ENCODE measurements around the gene FOXL3.

DNA sequence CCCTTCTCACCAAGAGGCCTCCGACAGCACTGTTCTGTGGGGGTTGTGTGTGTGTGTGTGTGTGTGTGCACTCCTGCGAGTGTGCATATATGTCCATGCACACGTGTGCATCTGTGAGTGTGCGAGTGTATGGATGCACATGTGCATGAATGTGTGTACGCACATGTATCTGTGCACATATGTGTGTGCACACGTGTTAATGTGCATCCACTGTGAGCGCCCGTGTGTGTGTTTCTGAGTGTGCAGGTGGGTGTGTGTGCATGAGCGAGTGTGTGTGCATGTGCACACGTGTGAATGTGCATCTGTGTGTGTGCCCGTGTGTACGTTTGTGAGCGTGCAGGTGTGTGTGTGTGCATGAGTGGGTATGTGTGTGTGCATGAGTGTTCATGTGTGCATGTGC lies 48.5 kb upstream of the FOXL3 start:
- TF ChIP-seq, protein P1, sequence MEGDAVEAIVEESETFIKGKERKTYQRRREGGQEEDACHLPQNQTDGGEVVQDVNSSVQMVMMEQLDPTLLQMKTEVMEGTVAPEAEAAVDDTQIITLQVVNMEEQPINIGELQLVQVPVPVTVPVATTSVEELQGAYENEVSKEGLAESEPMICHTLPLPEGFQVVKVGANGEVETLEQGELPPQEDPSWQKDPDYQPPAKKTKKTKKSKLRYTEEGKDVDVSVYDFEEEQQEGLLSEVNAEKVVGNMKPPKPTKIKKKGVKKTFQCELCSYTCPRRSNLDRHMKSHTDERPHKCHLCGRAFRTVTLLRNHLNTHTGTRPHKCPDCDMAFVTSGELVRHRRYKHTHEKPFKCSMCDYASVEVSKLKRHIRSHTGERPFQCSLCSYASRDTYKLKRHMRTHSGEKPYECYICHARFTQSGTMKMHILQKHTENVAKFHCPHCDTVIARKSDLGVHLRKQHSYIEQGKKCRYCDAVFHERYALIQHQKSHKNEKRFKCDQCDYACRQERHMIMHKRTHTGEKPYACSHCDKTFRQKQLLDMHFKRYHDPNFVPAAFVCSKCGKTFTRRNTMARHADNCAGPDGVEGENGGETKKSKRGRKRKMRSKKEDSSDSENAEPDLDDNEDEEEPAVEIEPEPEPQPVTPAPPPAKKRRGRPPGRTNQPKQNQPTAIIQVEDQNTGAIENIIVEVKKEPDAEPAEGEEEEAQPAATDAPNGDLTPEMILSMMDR (IDR thresholded peaks at IDR 0.05; ENCODE audit: insufficient read depth, low read length, poor library complexity, severe bottlenecking) = no peak
- no peak for TF ChIP-seq EZH2phosphoT487 (conservative IDR thresholded peaks at IDR 0.05; ENCODE audit: low read length)

All from SU-DHL-6 (cell line).